OCI-LY1 (cell line): ENCODE measurements around the gene ZC2HC1C.

Source experiments
- H2AFZ ChIP-seq: fragments of 200-600 bp; sonication (generic), shearing (Covaris generic); 2 replicates; pipeline ENCODE4 v1.6.0; 2014; ENCODE audit warnings: antibody characterized with exemption, mild to moderate bottlenecking, low read length
- H3F3A ChIP-seq: fragments of 200-600 bp; sonication (generic), shearing (Covaris generic); 2 replicates; pipeline ENCODE4 v1.6.0; 2014; ENCODE audit warnings: mild to moderate bottlenecking, antibody characterized with exemption, low read length, moderate library complexity; ENCODE audit not compliant: insufficient read depth
- H3K27ac ChIP-seq: fragments of 200-600 bp; sonication (generic); 2 replicates; pipeline ENCODE4 v1.5.1; 2014; ENCODE audit warnings: low read length, mixed run types, mild to moderate bottlenecking, low read depth; ENCODE audit not compliant: poor library complexity, severe bottlenecking
- H3K27me3 ChIP-seq: fragments of 200-600 bp; sonication (generic); 2 replicates; pipeline ENCODE4 v1.6.0; 2014; ENCODE audit warnings: antibody characterized with exemption, mild to moderate bottlenecking, low read length, moderate library complexity; ENCODE audit not compliant: insufficient read depth
- H3K36me3 ChIP-seq: fragments of 200-600 bp; sonication (generic); 2 replicates; pipeline ENCODE4 v1.6.1; 2014; ENCODE audit warnings: mild to moderate bottlenecking, antibody characterized with exemption, low read length, moderate library complexity, mixed read lengths; ENCODE audit not compliant: insufficient read depth
- H3K4me1 ChIP-seq: fragments of 200-600 bp; sonication (generic); 2 replicates; pipeline ENCODE4 v1.5.1; 2014; ENCODE audit warnings: mild to moderate bottlenecking, low read length, moderate library complexity; ENCODE audit not compliant: insufficient read depth, severe bottlenecking
- H3K4me2 ChIP-seq: fragments of 200-600 bp; sonication (generic), shearing (Covaris generic); 2 replicates; pipeline ENCODE4 v1.6.1; 2014; ENCODE audit warnings: low read length
- H3K4me3 ChIP-seq: fragments of 200-600 bp; sonication (generic); 2 replicates; pipeline ENCODE4 v1.5.1; 2014; ENCODE audit warnings: low read length, low read depth, mild to moderate bottlenecking, mixed read lengths; ENCODE audit not compliant: poor library complexity, severe bottlenecking
- H3K79me2 ChIP-seq: fragments of 200-600 bp; shearing (Covaris generic); 2 replicates; pipeline ENCODE4 v1.6.1; 2016; ENCODE audit warnings: mixed run types, low read length, mixed read lengths; ENCODE audit not compliant: insufficient read depth
- H3K9ac ChIP-seq: fragments of 200-600 bp; sonication (generic), shearing (Covaris generic); 2 replicates; pipeline ENCODE4 v1.6.1; 2014; ENCODE audit warnings: mild to moderate bottlenecking, low read length, mixed read lengths
- H3K9me2 ChIP-seq: fragments of 200-600 bp; sonication (generic), shearing (Covaris generic); 2 replicates; pipeline ENCODE4 v1.6.1; 2014; ENCODE audit warnings: low read depth, mild to moderate bottlenecking, low read length, mixed read lengths
- H3K9me3 ChIP-seq: fragments of 200-600 bp; shearing (Covaris generic); 2 replicates; pipeline ENCODE4 v1.6.1; 2014; ENCODE audit warnings: low read length, mixed read lengths
- H4K20me1 ChIP-seq: fragments of 200-600 bp; sonication (generic), shearing (Covaris generic); 2 replicates; pipeline ENCODE4 v1.6.0; 2016; ENCODE audit warnings: mild to moderate bottlenecking, low read length; ENCODE audit not compliant: insufficient read depth
- EZH2 ChIP-seq: fragments of 200-600 bp; sonication (generic), shearing (Covaris generic); IDR thresholded peaks from 2 replicates; pipeline ENCODE4 v1.8.0; 2017; ENCODE audit warnings: borderline replicate concordance, mixed run types, mild to moderate bottlenecking, antibody characterized with exemption, low read length, moderate library complexity, mixed read lengths
- TF ChIP-seq, protein P1 (sequence below): fragments of 200-600 bp; sonication (generic), shearing (Covaris generic); IDR thresholded peaks from 2 replicates; pipeline ENCODE4 v1.5.1; 2017; ENCODE audit warnings: mild to moderate bottlenecking, antibody characterized with exemption, low read length, moderate library complexity, mixed read lengths

The ZC2HC1C gene

DNA sequence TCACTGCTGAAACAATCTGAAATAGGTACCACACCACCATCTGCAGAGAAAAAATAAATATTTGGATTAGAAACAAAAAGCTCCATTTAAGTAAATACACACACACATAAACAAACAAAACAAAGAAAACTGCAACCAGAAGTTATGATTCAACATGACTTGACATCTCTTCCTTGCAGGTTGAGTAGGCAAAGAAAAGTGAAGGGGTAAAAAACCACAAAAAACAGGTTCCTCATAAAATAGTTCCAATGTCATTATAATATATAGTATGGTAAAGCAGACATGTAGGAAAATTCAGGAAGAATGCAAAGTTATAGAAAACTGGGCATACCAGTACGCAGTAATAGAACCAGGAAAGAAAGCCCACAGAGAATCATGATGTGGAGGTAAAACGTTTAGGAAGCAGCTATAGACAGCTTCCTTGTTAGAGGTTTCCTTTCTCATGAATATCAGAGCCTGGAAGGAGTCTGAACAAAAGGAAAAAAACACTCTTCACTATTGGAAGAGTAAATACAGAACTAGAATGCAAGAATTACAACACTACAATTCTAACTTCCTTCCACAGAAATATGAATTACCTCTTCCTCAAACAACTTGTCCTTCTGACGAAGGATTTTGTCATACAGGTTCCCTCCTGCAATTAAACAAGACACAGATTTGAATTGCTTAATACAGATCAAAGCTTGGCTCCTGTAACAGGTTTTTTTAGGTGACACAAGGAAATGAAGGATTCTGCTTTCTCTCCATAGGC, 51.3 kb downstream of the ZC2HC1C start:
- Histone ChIP-seq H3K79me2 (peaks cover 5% of the 10 kb centered on the region), H3K4me1 (peaks cover 19% of the 10 kb centered on the region), H3K36me3 (peaks cover 59% of the 10 kb centered on the region), H3K4me2 (no peak overlapping the region), H3F3A (no peaks in the 10 kb centered on the region), H4K20me1 (no peaks in the 10 kb centered on the region), H2AFZ (no peak overlapping the region), H3K4me3 (no peak overlapping the region), H3K9ac (no peak overlapping the region), H3K9me2 (no peaks in the 10 kb centered on the region), H3K9me3 (no peaks in the 10 kb centered on the region), H3K27me3 (no peaks in the 10 kb centered on the region), H3K27ac (no peak overlapping the region)
- TF ChIP-seq EZH2, result no peak
- TF ChIP-seq, protein P1, sequence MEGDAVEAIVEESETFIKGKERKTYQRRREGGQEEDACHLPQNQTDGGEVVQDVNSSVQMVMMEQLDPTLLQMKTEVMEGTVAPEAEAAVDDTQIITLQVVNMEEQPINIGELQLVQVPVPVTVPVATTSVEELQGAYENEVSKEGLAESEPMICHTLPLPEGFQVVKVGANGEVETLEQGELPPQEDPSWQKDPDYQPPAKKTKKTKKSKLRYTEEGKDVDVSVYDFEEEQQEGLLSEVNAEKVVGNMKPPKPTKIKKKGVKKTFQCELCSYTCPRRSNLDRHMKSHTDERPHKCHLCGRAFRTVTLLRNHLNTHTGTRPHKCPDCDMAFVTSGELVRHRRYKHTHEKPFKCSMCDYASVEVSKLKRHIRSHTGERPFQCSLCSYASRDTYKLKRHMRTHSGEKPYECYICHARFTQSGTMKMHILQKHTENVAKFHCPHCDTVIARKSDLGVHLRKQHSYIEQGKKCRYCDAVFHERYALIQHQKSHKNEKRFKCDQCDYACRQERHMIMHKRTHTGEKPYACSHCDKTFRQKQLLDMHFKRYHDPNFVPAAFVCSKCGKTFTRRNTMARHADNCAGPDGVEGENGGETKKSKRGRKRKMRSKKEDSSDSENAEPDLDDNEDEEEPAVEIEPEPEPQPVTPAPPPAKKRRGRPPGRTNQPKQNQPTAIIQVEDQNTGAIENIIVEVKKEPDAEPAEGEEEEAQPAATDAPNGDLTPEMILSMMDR, result no peak

DNA sequence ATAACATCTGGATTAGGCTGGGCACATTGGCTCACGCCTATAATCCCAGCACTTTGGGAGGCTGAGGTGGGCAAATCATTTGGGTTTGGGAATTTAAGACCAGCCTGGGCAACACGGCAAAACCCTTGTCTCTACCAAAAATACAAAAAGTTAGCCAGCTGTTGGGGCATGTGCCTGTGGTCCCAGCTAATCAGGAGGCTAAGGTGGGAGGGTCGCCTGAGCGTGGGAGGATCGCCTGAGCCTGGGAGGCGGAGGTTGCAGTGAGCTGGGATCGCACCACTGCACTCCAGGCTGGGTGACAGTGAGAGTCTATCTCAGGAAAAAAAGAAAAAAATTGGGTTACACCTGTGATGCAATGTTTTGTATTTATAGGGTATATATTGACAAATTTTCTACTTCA, 52.1 kb downstream of the ZC2HC1C start:
- Histone ChIP-seq H3K27me3 (no peaks in the 10 kb centered on the region), H2AFZ (no peak overlapping the region), H3K36me3 (peaks cover 52% of the 10 kb centered on the region), H3K4me3 (no peak overlapping the region), H3K9ac (no peak overlapping the region), H3K4me1 (peaks cover 24% of the 10 kb centered on the region), H3F3A (no peaks in the 10 kb centered on the region), H3K9me3 (no peaks in the 10 kb centered on the region), H3K9me2 (no peaks in the 10 kb centered on the region), H3K27ac (no peak overlapping the region), H3K4me2 (no peak overlapping the region), H3K79me2 (peaks cover 12% of the 10 kb centered on the region), H4K20me1 (no peaks in the 10 kb centered on the region)
- no peak for TF ChIP-seq EZH2
- TF ChIP-seq, protein P1, result no peak

DNA sequence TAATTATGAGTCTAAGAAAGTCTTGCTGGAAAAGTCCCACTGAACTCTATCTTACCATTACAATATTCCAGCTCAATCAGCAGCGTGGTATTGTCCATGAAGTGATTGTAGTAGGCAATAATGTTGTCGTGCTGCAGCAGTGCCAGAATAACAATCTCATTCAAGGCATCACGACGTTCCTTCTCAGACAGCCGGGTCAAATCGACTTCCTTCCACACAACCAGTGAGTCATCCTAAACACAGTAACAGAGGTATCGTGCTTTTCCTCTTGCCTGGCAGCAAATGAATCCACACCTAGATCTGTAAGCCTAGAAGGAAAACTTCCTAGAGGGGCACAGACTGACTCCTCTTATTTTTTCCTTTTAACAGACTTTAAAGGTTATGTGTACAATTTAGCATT, 54.5 kb downstream of the ZC2HC1C start:
- Histone ChIP-seq H3K27me3 (no peaks in the 10 kb centered on the region), H3K9me2 (no peaks in the 10 kb centered on the region), H4K20me1 (no peaks in the 10 kb centered on the region), H2AFZ (no peak overlapping the region), H3F3A (no peaks in the 10 kb centered on the region), H3K27ac (no peak overlapping the region), H3K4me1 (peaks cover 38% of the 10 kb centered on the region), H3K4me3 (no peak overlapping the region), H3K9ac (no peak overlapping the region), H3K4me2 (no peak overlapping the region), H3K79me2 (peaks cover 28% of the 10 kb centered on the region), H3K36me3 (peaks cover 27% of the 10 kb centered on the region), H3K9me3 (no peaks in the 10 kb centered on the region)
- TF ChIP-seq EZH2, result no peak
- TF ChIP-seq, protein P1, result no peak
